BE2C (cell line): Measurements from ENCODE around the gene RING1.

Experiments used
- DNase-seq: peaks from one replicate; pipeline ENCODE4 v3.0.0-alpha.2; 2020
- H3K27me3 ChIP-seq: fragments of 250-450 bp; sonication (Bioruptor Pico); 2 replicates; pipeline ENCODE4 v1.5.1; 2020; ENCODE audit warnings: mild to moderate bottlenecking
- H3K36me3 ChIP-seq: fragments of 250-450 bp; sonication (Bioruptor Pico); 2 replicates; pipeline ENCODE4 v1.5.1; 2020; ENCODE audit warnings: mild to moderate bottlenecking
- H3K4me1 ChIP-seq: fragments of 250-450 bp; sonication (Bioruptor Pico); 2 replicates; pipeline ENCODE4 v1.5.1; 2020
- H3K4me3 ChIP-seq: 2 replicates; pipeline ENCODE4 v1.5.1; 2011; ENCODE audit warnings: low read depth, low read length
- H3K9me3 ChIP-seq: fragments of 250-450 bp; sonication (Bioruptor Pico); 2 replicates; pipeline ENCODE4 v1.5.1; 2020
- CTCF ChIP-seq: IDR thresholded peaks from 2 replicates; pipeline ENCODE4 v1.5.1; 2012; ENCODE audit warnings: mild to moderate bottlenecking, low read depth, low read length

Gene RING1

GRCh38 chr6:33203443-33204164 is 4.7 kb upstream of the RING1 start:
- H3K9me3 ChIP-seq = no peaks in the 10 kb centered on the region
- H3K36me3 ChIP-seq = peaks cover 23% of the 10 kb centered on the region
- no peak overlapping the region for H3K4me3 ChIP-seq
- DNase-seq = no peak
- no peak for TF ChIP-seq CTCF
- no peaks in the 10 kb centered on the region; the same call in 1 of the 2 replicates for H3K4me1 ChIP-seq
- no peaks in the 10 kb centered on the region for H3K27me3 ChIP-seq

- TF ChIP-seq CTCF = no peak
- H3K27me3 ChIP-seq = no peaks in the 10 kb centered on the region
- H3K9me3 ChIP-seq = no peaks in the 10 kb centered on the region
- no peak overlapping the region for H3K4me3 ChIP-seq
- H3K4me1 ChIP-seq = no peaks in the 10 kb centered on the region; the same call in 1 of the 2 replicates
- DNase-seq = no peak
- peaks cover 23% of the 10 kb centered on the region for H3K36me3 ChIP-seq
Measured at GRCh38 chr6:33204165-33204414, 4.2 kb upstream of the RING1 start.

- H3K4me1 ChIP-seq = no peaks in the 10 kb centered on the region; the same call in 1 of the 2 replicates
- H3K4me3 ChIP-seq = peak within 1 kb of the TSS; percentile 69
- no peaks in the 10 kb centered on the region for H3K9me3 ChIP-seq
- no peaks in the 10 kb centered on the region for H3K27me3 ChIP-seq
- peak; percentile 98 for DNase-seq
- H3K36me3 ChIP-seq = peaks cover 23% of the 10 kb centered on the region
- no peak for TF ChIP-seq CTCF
Measured at GRCh38 chr6:33204415-33205190, 3.7 kb upstream of the RING1 start, which contains the start of gene HSD17B8. TSS of gene HSD17B8 (plus strand) at chr6:33204655. CDS start at chr6:33204669, 14 bp downstream.

GRCh38 chr6:33205191-33206026 is 2.9 kb upstream of the RING1 start:
- H3K9me3 ChIP-seq = no peaks in the 10 kb centered on the region
- H3K36me3 ChIP-seq = peaks cover 23% of the 10 kb centered on the region
- H3K4me3 ChIP-seq = peak overlapping the region; percentile 69
- no peak for DNase-seq
- no peaks in the 10 kb centered on the region for H3K27me3 ChIP-seq
- TF ChIP-seq CTCF = peak; percentile 19; the same call in 1 of the 2 replicates
- H3K4me1 ChIP-seq = no peaks in the 10 kb centered on the region; the same call in 1 of the 2 replicates

GRCh38 chr6:33206027-33206863 is 2.1 kb upstream of the RING1 start:
- H3K36me3 ChIP-seq = peaks cover 23% of the 10 kb centered on the region
- no peak for DNase-seq
- no peak overlapping the region for H3K4me3 ChIP-seq
- H3K27me3 ChIP-seq = no peaks in the 10 kb centered on the region
- H3K4me1 ChIP-seq = no peaks in the 10 kb centered on the region; the same call in 1 of the 2 replicates
- no peak for TF ChIP-seq CTCF
- no peaks in the 10 kb centered on the region for H3K9me3 ChIP-seq
